SIG-M5 treated with dmso at 0.1 percent for 504 hours (cell line): ENCODE measurements around the gene SPTLC1.
"Not testable (repeated sequence)": the region's sequence is repeated elsewhere in the genome, so short reads cannot be mapped to it uniquely, and the experiment has no call there.

Experiments
- DNase-seq: peaks from one replicate; lab custom pipeline; 2025; ENCODE audit not compliant: unreplicated experiment; lab: John Stamatoyannopoulos, UW

Gene SPTLC1

DNA sequence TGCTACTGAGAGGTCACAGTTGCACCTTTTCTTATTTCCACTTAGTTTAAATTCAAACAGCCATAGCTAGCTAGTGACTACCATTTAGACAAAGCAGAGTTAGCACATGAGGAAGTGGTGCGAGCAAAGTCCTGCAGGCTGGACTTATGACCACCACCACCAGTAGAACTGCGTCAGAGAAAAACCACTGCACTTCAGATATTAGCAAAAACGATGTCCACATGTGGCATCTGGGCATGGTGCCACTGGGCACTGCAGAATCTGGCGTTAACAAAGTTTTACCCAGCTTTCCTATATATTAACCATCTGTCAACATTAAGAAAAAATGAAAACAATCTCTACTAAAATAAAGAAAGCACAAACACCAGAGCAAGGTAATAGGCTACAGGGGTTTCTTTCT is 80.1 kb downstream of the SPTLC1 start:
- DNase-seq, result no peak

DNA sequence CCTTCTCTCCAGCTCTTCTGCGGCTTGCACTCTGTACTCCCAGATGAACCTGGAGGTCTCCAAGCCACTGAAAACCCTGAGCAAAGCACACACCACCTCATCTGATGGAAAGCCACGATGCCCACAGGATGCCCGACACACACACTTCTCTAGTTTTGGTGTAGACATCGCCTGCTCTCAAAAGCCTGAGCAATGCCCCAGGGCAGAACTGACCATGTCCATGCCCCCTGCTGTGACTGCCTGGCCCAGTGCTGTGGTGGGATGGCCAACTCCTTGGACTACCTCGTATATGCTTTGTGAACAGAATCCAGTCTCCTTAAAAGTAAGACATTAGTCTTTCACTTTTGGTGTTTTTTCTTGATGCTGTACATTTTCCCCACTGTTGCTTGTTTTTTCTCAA is 81.2 kb downstream of the SPTLC1 start:
- no peak for DNase-seq

DNA sequence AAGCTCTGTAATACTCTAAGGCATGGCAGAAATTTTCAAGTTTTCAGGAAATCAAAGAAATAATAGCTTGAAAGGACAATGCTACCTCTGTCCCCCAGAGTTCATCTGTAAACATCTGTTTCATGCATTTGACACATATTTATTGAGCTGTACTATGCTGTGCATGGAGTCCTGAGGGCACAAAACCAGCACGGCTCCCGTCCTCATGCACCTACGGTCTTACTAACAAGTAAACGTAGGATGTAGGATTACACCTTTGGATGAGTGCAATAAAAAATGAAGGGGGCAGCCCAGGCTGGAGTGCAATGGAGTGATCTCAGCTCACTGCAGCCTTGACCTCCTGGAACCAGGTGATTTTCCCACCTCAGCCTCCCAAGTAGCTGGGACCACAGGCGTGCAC is 81.9 kb downstream of the SPTLC1 start:
- no peak for DNase-seq

DNA sequence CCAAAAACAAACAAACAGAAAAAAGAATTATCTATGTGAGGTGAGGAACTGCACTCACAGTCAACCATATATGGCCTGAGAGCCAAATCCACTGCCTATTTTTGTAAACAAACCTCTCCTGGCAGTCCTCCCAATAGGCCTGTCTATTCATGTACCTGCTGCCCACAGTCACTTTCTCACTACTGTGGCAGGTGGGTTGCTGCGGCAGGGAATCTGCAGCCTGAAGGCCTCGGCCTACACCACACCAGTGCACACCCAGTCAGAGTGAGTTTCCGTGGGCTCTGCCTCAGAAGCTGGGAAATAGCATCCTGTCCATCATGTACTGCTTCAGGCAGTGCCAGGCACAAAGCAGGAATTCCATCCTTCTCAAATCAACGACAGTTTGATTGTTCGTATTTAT is 82.3 kb downstream of the SPTLC1 start:
- no peak for DNase-seq

DNA sequence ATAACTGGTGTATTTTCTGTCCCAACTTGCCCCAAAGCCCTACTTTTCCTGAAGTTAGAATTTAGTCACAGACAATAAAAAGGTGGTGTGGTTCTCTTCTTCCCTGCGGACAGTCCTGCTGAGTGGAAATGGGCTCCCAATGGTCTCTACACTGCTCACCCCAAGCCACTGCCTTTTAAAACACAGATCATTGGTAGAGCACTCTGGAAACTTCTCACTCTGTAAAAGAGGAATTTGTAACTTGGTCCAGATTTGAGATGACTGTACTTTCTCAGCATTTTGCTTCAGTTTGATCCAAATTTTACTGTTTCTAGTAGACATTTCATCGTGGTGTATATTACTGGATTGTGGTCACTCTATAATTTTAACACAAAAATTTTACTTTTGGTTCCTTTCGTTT is 84.8 kb downstream of the SPTLC1 start:
- no peak for DNase-seq

DNA sequence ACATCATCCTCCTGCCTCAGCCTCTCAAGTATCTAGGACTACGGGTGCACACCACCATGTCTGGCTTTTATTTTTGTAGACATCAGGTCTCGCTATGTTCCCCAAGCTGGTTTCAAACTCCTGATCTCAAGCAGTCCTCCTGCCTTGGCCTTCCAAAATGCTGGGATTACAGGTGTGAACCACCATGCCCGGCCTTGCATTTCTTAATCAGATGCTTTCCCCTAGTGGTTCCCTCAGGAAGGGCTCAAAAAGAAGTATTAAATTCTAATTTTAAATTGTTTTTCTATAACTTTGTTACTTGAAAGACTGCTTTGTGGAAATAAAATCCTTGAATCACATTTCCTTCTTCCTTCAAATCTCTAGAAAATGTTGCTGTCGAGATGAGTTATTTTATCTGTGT is 85.7 kb downstream of the SPTLC1 start:
- DNase-seq, result no peak

DNA sequence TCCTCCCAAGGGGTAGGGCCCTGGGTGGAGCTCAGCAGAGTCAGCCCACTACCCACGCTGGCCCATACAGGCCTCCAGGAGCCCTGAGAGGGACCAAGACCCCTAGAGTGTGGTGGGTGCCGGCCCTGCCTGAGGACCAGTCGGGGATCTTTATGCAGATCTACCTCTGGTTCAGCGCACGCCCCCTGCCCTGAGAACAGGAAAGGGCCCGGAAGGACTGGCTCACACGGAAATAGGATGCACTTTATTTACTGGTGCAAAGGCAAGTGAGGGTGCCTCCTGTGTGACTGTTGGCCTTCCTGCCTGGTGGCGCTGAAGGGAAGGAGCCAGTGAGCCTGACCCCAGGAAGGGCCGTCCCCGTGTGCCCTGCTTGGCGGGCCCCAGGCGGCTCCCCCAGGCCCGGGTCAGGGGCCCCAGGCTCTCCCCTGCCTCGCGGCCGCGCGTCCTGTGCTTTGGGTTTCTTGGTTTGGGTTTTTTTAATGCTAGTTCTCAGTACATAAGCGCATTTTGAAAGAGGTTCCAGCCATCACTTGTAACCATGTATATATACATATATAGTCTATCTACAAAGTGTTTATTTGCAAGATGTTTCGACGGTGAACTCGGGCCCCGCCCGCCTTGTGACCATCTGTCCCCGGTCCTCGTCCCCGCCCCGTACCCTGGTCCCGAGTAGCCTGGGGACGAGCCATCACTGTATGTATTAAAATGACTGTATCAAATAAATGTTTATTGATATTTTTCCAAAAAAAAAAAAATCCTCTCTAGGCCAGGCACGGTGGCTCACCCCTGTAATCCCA is 88.8 kb downstream of the SPTLC1 start:
- DNase-seq, result no peak

DNA sequence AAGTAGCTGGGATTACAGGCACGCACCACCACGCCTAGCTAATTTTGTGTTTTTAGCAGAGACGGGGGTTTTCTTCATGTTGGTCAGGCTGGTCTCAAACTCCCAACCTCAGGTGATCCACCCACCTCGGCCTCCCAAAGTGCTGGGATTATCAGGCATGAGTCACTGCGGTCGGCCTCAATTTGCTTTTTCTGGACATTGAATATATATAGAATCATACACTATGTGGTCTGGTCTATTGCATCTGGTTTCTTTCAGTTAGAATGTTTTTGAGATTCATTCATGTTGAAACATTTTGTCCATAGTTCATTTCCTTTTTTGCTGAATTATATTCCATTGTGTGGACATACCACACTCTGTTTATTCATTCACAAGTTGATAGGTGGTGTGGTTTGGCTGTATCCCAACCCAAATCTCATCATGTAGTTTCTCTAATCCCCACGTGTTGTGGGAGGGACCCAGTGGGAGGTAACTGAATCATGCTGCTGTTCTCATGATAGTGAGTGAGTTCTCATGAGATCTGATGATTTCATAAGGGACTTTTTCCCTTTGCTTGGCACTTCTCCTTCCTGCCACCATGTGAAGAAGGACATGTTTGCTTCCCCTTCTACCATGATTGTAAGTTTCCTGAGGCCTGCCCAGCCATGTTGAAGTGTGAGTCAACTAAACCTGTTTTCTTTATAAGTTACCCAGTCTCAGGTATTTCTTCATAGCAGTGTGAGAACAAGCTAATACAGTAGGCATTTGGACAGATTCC is 93.2 kb downstream of the SPTLC1 start:
- not testable (repeated sequence) for DNase-seq

DNA sequence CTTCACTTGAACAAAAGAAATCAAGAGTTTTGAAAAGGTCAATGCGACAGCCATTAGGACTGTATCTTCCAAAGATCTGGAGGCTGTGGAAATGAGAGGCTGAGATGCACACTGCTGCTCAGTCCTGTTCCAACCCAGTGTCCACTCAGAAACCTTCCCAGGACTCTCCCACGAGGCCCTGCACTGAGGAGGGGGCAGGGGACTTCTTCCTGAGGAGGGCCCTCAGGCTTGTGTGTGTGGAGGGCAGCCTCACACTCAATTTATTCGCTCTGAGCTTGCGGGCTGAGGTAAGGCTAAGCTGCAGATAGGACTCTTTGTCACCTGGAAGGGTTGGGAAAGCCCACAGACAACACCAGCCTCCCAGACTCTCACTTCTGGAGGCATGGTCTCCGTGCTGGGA is 95.6 kb downstream of the SPTLC1 start:
- no peak for DNase-seq

DNA sequence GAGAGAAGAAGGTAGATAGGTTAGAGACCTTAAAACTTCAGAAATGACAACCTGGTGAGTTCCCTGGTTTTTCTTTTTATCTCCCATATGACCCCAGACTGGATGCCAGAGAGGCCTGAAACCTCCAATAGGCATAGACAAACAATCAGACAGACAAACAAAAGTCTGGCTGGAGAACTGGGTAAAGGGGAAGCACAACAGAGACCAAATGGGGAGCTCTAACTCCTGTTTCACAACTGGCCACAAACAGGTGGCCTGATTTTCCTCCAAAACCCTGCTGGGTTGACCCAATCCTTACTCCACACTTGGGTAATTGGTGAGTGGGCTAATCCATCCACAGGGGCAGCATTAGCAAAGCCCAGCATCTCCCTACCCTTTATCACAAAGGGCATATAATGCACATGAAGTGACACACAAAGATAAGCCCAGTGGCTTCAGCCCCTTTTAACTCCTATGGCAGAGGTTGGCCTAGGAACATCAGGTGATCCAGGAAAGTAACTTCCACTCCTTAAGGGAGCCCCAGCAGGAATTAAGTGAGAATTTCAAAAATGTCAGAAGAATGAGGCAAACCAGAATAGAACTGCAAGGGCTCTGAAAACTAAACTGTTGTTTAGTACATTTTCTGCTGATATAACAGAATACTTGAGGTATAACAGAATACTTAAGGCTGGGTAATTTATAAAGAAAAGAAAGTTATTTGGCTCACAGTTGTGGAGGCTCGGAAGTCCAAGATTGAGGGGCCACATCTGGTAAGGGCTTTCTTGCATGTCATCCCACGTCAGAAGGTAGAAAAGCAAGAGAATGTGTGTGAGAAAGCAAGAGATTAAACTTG is 104.3 kb downstream of the SPTLC1 start:
- DNase-seq, result peak; percentile 69

DNA sequence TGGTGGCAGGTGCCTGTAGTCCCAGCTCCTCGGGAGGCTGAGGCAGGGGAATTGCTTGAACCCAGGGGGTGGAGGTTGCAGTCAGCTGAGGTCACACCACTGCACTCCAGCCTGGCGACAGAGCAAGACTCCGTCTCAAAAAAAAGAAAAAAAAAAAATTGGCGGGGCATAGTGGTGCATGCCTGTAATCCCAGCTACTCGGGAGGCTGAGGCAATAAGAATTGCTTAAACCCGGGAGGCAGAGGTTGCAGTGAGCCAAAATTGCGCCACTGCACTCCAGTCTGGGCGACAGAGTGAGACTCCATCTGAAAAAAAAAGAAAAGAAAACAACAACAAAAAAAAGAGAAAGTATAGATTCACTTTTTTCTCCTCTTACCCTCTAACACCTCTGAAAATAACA is 105.0 kb downstream of the SPTLC1 start:
- peak; percentile 31 for DNase-seq

DNA sequence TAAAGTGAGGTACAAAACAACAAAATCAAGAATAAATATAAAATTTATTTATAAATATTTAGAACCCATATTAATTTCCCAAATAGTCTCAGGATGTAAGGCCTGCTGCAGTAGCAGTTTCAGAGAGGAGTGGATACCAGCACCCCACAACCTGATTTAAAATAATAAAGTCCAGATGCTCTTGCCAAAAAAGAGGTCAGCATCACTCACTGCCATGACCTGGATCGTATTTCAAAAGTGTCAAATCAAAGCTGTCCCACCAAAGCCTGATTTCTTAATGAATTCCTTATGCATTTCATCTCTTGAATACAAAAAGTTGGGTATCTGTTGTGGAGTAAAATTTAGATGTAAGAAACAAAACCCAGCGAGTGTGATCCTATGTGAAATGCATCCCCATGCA is 107.2 kb downstream of the SPTLC1 start:
- DNase-seq, result no peak

DNA sequence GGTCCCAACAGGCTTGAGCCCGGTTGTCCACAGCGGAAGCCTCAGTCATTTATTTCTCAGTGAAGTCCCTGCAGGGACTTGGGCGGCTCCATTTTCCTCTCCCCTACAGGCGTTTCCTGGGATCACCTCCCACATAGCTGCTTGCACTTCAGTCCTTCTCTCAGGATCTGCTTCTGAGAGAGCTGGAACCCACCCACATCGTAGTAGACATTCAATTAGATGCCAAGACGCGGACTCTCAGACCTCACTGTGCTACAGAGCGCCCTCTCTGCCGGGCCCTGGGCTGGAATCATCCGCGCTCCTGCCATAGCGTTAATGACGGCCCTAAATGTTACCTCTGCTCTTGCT is 111.2 kb downstream of the SPTLC1 start:
- DNase-seq, result no peak

DNA sequence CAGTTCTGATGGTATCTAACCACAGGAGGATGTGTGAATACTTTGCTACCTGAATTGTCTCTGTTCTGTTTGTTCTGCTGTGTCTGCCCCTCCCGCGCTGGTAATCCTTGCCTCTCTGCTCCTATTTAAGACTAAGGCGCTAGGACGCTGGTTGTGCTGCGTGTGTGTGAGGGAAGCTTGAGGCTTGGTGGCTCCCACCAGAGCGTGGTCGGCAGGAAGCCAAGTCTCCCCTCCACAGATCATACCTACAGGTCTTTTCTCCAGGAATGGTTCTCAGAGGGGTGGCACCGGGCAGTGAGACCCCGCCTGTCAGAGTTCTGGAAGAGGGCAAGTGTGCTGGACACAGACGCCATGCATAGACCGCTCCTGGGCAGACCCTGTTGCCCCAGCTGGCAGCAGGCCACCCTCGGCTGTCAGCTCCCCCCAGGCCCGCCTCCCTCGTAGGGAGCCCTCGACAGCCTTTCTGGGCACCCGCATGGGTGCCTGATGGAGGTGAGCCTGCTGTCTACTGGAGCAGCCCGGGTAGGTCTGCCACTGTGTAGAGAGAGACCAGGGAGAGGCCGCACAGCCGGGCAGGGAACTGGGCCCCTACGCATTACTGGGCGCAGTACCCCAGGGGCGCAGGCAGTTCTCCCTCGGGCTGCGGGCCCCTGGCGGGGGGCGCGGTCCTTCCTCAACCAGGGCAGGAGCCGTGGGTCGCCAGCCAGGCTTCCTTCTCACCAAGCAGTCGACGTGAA is 111.7 kb downstream of the SPTLC1 start:
- no peak for DNase-seq

DNA sequence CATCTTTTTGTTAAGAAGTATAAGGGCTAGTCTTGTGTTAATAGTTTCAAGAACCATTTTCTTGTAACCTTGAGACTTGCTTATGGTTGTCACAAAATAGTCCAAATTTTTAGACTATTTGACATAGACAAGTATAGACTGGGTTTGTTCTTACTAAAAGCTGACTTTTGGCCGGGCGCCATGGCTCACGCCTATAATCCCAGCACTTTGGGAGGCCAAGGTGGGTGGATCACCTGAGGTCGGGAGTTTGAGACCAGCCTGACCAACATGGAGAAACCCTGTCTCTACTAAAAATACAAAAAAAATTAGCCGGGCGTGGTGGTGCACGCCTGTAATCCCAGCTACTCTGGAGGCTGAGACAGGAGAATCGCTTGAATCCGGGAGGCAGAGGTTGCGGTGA is 113.3 kb downstream of the SPTLC1 start:
- not testable (repeated sequence) for DNase-seq

DNA sequence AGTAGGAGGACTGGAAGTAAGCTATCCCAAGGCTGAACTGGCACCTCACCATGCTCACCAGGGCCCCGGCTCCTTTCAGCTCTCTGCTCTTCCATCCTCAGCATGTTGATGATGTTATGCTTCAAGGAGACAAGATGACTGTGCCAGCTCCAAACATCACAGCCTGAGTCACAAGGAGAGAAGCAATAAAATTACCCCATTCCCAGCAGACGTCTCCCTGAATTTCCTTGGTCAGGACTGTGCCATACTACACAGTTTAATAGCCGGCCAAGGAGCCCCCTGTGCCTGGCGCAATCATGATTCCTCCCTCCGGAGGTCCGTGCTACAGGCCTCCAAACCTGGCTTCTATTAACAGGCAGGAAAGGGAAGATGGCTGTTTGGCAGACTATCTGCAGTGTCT is 114.0 kb downstream of the SPTLC1 start:
- DNase-seq, result no peak

DNA sequence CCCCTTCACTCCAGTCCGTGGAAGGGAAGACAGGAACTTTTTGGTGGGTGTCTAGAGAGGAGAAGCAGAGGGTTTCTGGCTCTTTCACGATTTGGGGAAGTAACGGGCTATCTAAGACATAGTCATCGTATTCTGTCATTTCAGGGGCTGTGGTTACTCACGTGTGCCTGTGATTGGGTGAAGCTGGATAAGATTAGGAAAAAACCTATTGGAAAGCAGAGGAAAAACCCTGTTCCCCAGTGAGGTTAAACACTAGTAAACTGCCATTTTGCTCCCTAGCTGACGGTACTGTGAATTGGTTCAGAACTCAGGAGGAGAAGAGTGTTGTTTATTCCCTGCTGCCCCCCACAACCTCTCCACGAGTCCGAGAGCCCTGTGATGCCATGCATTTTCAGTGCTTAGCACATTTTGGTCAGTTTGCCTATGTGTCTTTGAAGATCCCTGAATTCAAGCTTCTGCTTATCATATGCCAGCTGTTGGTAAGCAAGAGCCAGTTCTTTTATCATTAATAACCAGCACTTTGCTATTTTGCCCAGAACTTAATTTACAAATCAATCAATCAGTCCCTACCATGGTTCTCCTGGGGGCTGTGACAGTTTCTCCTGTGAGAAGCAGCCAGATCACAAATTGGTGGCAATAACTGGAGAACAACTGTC is 120.1 kb downstream of the SPTLC1 start:
- DNase-seq, result peak; percentile 56

DNA sequence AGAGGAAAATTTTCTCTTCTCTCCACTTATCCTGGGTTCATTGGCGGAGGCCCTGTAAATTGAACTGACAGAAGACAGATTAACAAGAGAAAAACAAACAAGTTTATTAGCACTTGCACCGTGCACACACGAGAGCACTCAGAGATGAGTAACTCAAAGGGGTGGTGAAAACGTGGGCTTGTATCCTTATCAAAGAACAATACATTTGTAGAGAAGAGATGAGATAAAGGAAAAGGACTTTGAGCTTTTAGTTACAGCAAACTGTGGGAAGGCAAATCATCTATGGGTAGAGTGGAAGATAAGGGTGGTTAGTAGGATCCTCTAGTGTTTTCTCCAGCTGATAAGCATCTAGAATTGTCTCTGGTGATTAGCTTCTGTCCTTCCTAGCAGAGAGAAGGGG is 120.8 kb downstream of the SPTLC1 start:
- DNase-seq, result no peak

DNA sequence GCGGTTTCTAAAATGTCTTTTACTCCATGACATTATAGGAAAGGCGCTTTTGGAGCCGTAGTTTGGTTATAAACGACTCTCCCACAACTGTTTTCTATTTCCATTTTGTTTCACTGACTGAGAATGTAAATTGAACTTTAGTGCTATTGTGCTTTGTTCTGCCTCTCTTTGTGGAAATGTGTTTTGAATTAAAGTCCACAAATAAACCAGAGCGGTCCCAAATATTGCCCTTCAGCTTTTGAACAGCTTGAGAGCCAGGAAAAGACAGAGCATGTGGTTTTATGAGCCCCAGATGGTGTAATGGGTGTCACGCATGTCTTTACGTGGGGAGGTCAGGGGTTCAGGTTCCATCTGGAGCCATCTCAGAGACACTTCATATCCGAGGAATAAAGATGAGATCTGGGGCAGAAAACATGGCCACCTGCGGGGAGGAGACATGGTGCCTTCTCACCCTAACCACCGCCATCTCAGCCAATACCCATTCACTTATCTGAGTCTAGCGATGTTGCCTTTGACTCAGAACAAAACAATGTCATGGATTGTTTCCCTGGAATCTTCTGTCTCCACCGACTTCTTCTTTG is 122.7 kb downstream of the SPTLC1 start:
- DNase-seq, result no peak

DNA sequence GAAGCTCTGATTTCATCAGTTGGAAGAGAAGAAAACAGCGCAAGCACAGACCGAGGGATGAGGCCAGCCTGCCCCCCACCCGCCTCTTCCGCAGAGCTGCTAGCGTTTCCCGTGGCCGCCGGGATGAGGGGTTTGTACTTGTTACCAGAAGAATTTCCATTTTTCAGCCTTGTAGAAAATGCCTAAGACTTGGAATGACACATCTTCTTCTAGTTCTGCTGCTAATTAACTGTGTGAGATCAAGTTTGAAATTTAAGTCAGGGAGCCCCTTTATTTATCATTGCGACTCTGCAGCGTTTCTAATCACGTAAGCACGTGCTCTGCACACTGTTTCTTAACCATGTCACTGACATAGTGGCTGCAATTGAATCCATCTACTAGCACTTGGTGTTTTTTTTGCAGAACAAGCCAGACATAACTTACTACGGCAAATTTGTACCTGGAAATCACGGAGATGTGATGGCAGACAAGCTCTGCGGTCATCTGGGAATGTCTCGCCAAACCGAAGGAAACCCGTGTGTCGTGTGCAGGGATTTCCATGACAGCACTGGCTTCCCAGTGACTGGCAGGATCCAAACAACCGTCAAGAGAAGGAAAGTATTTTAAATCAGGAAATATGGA is 123.4 kb downstream of the SPTLC1 start:
- DNase-seq, result no peak
